ENCODE data around the gene CASKIN2. TPM values are rescaled to one million over a fixed set of nuclear protein-coding genes. Genes with fewer than 3 reads are reported as not detected.
A peak's percentile ranks its signal among the peaks of the same experiment; 100 is the strongest.

The CASKIN2 gene
- total RNA-seq, 4 donors from 2014 or later = 9.5 to 12.2 (median 10.4) TPM

DNA sequence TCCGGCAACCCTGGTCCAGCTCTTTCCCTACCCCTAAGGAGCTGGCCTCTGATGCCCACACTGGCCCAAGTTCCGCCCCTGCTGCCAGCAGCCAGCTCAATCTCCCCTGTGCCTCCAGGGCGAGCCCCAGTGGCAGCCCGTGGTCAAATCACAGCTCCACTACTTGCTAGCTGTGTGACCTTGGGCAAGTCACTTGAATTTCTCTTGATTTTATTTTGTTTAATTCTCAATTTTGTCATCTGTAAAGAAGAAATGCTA is 10.3 kb downstream of the CASKIN2 start:
- H3K4me3 ChIP-seq = no peak overlapping the region
- TF ChIP-seq, protein P1, sequence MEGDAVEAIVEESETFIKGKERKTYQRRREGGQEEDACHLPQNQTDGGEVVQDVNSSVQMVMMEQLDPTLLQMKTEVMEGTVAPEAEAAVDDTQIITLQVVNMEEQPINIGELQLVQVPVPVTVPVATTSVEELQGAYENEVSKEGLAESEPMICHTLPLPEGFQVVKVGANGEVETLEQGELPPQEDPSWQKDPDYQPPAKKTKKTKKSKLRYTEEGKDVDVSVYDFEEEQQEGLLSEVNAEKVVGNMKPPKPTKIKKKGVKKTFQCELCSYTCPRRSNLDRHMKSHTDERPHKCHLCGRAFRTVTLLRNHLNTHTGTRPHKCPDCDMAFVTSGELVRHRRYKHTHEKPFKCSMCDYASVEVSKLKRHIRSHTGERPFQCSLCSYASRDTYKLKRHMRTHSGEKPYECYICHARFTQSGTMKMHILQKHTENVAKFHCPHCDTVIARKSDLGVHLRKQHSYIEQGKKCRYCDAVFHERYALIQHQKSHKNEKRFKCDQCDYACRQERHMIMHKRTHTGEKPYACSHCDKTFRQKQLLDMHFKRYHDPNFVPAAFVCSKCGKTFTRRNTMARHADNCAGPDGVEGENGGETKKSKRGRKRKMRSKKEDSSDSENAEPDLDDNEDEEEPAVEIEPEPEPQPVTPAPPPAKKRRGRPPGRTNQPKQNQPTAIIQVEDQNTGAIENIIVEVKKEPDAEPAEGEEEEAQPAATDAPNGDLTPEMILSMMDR (IDR thresholded peaks at IDR 0.05) = no peak
- TF ChIP-seq POLR2A (IDR thresholded peaks at IDR 0.05) = no peak
- H3K36me3 ChIP-seq = peaks cover 12 to 92% (median 17%) of the 10 kb centered on the region in 3 donors
- no peak overlapping the region for H3K27ac ChIP-seq
- H3K27me3 ChIP-seq = no peaks in the 10 kb centered on the region
- WGBS, 2 donors = 72 to 82% methylated on average over 3 of the region's 4 CpGs
- intact Hi-C loops (cut with DNase I) = loop anchor here (10.0 kb wide), 2 partner anchors 180 to 250 kb away; no protein-coding TSS in a partner anchor
- peaks cover 0 to 63% (median 12%) of the 10 kb centered on the region in 3 donors for H3K4me1 ChIP-seq
- DNase-seq = no peak
- H3K9me3 ChIP-seq = no peaks in the 10 kb centered on the region

DNA sequence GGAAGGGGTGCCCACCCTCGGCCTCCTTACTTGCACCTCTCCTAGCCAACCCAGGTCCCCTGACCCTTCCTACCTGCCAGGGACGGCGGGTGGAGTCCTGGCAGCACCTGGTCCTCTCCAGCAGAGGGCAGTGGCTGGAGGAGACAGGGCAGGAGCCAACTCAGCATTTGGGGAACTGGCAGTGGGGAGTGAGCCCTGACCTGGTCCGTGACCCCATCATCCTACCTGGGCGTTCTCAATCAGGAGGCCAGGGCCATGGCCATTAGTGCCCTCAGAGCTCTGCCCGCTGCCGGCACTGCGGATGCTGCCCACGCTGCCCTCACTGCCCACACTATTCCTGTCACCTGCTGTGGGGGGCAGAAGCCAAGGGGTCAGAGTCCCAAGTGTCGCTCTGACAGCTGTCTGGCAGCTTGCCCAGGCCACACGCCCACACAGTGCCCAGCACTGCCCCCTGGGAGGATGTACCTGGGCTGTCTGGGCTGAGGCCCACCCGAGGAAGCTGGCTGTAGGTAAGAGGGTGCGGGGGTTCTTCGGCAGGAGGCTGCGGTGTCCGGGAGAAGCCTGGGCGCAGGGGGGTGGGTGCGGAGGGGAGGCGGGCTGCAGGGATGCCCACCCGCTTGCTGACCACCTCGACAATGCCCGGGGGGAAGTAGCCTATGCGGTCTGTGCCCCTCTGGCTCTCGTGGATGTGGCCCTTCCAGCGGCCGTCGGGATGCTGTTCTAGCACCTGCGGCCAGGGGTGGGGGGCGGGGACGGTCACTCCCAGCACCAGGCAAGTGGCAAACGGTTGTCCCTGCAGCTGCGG is 10.8 kb downstream of the CASKIN2 start:
- no peaks in the 10 kb centered on the region for H3K9me3 ChIP-seq
- no peak overlapping the region for H3K4me3 ChIP-seq
- intact Hi-C loops (cut with DNase I) = loop anchor here (10.0 kb wide), 2 partner anchors 180 to 250 kb away; no protein-coding TSS in a partner anchor
- TF ChIP-seq POLR2A (IDR thresholded peaks at IDR 0.05) = no peak
- TF ChIP-seq, protein P1 (IDR thresholded peaks at IDR 0.05) = peak in 5 of 6 experiments; percentile 47 to 72 (median 55)
- H3K4me1 ChIP-seq = peaks cover 0 to 63% (median 8%) of the 10 kb centered on the region in 3 donors
- H3K27ac ChIP-seq = peak overlapping the region in 2 of 4 donors; percentile 5 to 17
- no peaks in the 10 kb centered on the region for H3K27me3 ChIP-seq
- DNase-seq = no peak
- 75 to 81% methylated on average over 4 to 16 of the region's 32 CpGs for WGBS, 2 donors
- H3K36me3 ChIP-seq = peaks cover 12 to 97% (median 17%) of the 10 kb centered on the region in 3 donors

DNA sequence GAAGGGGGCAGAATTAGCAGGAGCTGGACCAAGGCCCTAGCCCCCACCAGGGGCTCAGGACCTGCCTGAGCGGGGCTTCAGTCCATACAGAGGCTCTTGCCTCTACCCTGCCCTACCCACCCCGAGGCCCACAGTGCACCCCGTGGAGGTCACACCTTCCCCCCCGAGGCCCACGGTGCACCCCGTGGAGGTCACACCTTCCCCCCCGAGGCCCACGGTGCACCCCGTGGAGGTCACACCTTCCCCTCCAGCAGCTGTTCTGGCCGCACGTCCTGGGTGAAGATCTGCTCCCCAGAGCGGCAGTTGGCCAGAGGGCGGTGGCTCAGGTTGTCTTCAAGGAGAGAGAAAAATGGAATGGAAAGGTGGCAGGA is 11.4 kb downstream of the CASKIN2 start:
- TF ChIP-seq POLR2A (IDR thresholded peaks at IDR 0.05) = no peak
- TF ChIP-seq, protein P1 (IDR thresholded peaks at IDR 0.05) = no peak
- Histone ChIP-seq H3K4me1 (peaks cover 0 to 63% (median 2%) of the 10 kb centered on the region in 3 donors), H3K27ac (peak overlapping the region in 1 of 4 donors; percentile 17), H3K36me3 (peaks cover 12 to 100% (median 17%) of the 10 kb centered on the region in 3 donors), H3K9me3 (no peaks in the 10 kb centered on the region), H3K27me3 (no peaks in the 10 kb centered on the region), H3K4me3 (no peak overlapping the region)
- intact Hi-C loops (cut with DNase I) = loop anchor here (10.0 kb wide), 2 partner anchors 179 to 251 kb away; no protein-coding TSS in a partner anchor
- DNase-seq = no peak
- 100% methylated on average over 1 of the region's 13 CpGs; no CpG with 5 or more reads in 1 of the 2 donors for WGBS, 2 donors

DNA sequence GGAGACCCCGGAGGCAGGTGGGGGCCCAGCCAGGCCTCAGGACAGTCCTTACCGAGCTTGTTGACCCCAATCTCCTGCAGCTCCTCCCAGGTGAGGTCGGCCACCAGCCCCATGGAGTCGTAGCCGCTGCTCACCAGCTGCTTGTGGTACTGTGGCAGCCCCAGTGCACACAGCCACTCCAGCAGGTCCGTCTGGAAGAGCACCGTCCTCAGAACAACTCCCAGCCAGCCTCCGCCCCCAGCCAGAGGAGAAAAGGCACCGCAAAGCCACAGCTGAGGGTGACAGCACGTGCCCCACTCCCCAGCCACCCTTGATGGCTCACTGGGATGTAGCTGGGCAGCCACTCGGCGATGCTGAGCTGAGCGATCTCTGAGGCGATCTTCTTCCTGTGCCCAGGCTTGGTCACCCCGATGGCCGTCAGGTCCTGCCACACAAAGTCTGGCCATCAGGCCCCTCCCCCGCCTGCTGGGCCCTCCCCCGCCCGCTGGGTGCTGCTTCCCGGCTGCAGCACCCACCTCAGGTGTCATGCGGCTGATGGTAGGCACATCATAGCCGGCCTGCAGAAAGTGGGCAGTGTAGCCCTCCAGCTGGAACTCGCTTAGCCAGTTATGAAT is 11.9 kb downstream of the CASKIN2 start:
- peaks cover 12 to 100% (median 17%) of the 10 kb centered on the region in 3 donors for H3K36me3 ChIP-seq
- intact Hi-C loops (cut with DNase I) = loop anchor here (10.0 kb wide), 2 partner anchors 179 to 251 kb away; no protein-coding TSS in a partner anchor
- WGBS, 2 donors = 93% methylated on average over 3 of the region's 23 CpGs; no CpG with 5 or more reads in 1 of the 2 donors

More for the DNA sequence above, 11.9 kb downstream of the CASKIN2 start:
- Histone ChIP-seq H3K9me3 (no peaks in the 10 kb centered on the region), H3K27ac (peak overlapping the region in 1 of 4 donors; percentile 17), H3K27me3 (no peaks in the 10 kb centered on the region), H3K4me1 (peaks cover 0 to 63% (median 0%) of the 10 kb centered on the region in 3 donors), H3K4me3 (no peak overlapping the region)
- TF ChIP-seq POLR2A (IDR thresholded peaks at IDR 0.05) = no peak
- TF ChIP-seq, protein P1 (IDR thresholded peaks at IDR 0.05) = no peak
- no peak for DNase-seq

All from esophagus squamous epithelium (tissue), 5 donors.